Natural killer cell (primary cell): ENCODE results near the gene ATG10. TPM values are rescaled to one million over a fixed set of nuclear protein-coding genes. Genes with fewer than 3 reads are reported as not detected.

ENCODE experiments used
- ATAC-seq, 3 donors: fragments of 150-1000 bp in 2 of 3; fragments of 200-7000 bp in 1 of 3; cut with Tn5 transposase; 1 replicate in 1 of 3; 2 replicates in 2 of 3; pipeline ENCODE4 v1.10.0; 2021; ENCODE audit warnings: mild to moderate bottlenecking in 2 of 3, moderate library complexity in 2 of 3
- DNase-seq, 2 donors: peaks; one replicate each; pipeline versions ENCODE4 v3.0.0 to v3.0.0-alpha.2; 2013 to 2021; ENCODE audit warnings: mixed read lengths in 1 of 2
- H3K27ac ChIP-seq: one replicate; pipeline ENCODE4 v1.5.1; 2013; ENCODE audit warnings: mild to moderate bottlenecking, low read length
- H3K27me3 ChIP-seq: one replicate; pipeline ENCODE4 v1.6.1; 2013; ENCODE audit warnings: low read length; ENCODE audit not compliant: control insufficient read depth, insufficient read depth
- H3K36me3 ChIP-seq: one replicate; pipeline ENCODE4 v1.6.1; 2013; ENCODE audit warnings: low read length; ENCODE audit not compliant: control insufficient read depth, insufficient read depth
- H3K4me1 ChIP-seq: one replicate; pipeline ENCODE4 v1.6.1; 2013; ENCODE audit warnings: low read length; ENCODE audit not compliant: control insufficient read depth, insufficient read depth
- H3K4me3 ChIP-seq: one replicate; pipeline ENCODE4 v1.5.1; 2013; ENCODE audit warnings: low read length
- H3K9me3 ChIP-seq: one replicate; pipeline ENCODE4 v1.6.1; 2013; ENCODE audit warnings: low read length; ENCODE audit not compliant: control insufficient read depth, insufficient read depth
- H3K27ac Mint-ChIP-seq, 2 donors: one replicate each; pipeline ENCODE4 v1.8.0; 2022; ENCODE audit warnings: mild to moderate bottlenecking in 2 of 2, mixed read lengths in 2 of 2, moderate library complexity in 1 of 2
- H3K27me3 Mint-ChIP-seq, 2 donors: one replicate each; pipeline ENCODE4 v1.8.0; 2022; ENCODE audit warnings: low read depth in 2 of 2, mixed read lengths in 2 of 2
- H3K36me3 Mint-ChIP-seq: one replicate; pipeline ENCODE4 v1.8.0; 2022; ENCODE audit warnings: mixed read lengths
- H3K4me1 Mint-ChIP-seq, 2 donors: one replicate each; pipeline ENCODE4 v1.8.0; 2022; ENCODE audit warnings: mixed read lengths in 2 of 2
- H3K4me3 Mint-ChIP-seq: one replicate; pipeline ENCODE4 v1.8.0; 2022; ENCODE audit warnings: mild to moderate bottlenecking, moderate library complexity, mixed read lengths
- H3K9me3 Mint-ChIP-seq, 2 donors: one replicate each; pipeline ENCODE4 v1.8.0; 2022; ENCODE audit warnings: mixed read lengths in 2 of 2
- WGBS: methylation state at CpG from one replicate; pipeline ENCODE4 v1.1.7; 2013; ENCODE audit warnings: missing lambda C conversion rate; ENCODE audit not compliant: insufficient coverage; 5-methylcytosine and 5-hydroxymethylcytosine counted together
- intact Hi-C: fragments of 100-400 bp; cut with micrococcal nuclease; formaldehyde crosslinking; loops from one replicate; pipeline ENCODE4 v1.14.2; 2022
- total RNA-seq, 4 donors: library from RNA; stranded (reverse); fragments of 120-200 nt in 1 of 4; gene quantifications; one replicate each; pipeline versions ENCODE4 v1.2.3 to v1.2.4, GENCODE V29; 2013 to 2022
- TF ChIP-seq, protein P1 (sequence below): fragments of 200-600 bp; IDR thresholded peaks from one replicate; pipeline ENCODE4 v1.8.0; 2022; ENCODE audit warnings: antibody characterized with exemption

ATG10 gene
- total RNA-seq, 3 donors from 2014 or later (not counting 1 experiment from before 2014, with no cell fraction given) = 9.0 to 11.5 (median 11.4) TPM

- H3K9me3 ChIP-seq = no peaks in the 10 kb centered on the region
- Mint-ChIP-seq H3K27me3 (peaks cover 0 to 11% of the 10 kb centered on the region in 2 donors), H3K4me3 (no peak overlapping the region), H3K36me3 (no peaks in the 10 kb centered on the region), H3K4me1 (no peaks in the 10 kb centered on the region), H3K27ac (no peak overlapping the region), H3K9me3 (no peaks in the 10 kb centered on the region)
- TF ChIP-seq, protein P1, sequence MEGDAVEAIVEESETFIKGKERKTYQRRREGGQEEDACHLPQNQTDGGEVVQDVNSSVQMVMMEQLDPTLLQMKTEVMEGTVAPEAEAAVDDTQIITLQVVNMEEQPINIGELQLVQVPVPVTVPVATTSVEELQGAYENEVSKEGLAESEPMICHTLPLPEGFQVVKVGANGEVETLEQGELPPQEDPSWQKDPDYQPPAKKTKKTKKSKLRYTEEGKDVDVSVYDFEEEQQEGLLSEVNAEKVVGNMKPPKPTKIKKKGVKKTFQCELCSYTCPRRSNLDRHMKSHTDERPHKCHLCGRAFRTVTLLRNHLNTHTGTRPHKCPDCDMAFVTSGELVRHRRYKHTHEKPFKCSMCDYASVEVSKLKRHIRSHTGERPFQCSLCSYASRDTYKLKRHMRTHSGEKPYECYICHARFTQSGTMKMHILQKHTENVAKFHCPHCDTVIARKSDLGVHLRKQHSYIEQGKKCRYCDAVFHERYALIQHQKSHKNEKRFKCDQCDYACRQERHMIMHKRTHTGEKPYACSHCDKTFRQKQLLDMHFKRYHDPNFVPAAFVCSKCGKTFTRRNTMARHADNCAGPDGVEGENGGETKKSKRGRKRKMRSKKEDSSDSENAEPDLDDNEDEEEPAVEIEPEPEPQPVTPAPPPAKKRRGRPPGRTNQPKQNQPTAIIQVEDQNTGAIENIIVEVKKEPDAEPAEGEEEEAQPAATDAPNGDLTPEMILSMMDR = no peak
- H3K36me3 ChIP-seq = no peaks in the 10 kb centered on the region
- no peaks in the 10 kb centered on the region for H3K4me1 ChIP-seq
- intact Hi-C loops = no loop called here
- no peaks in the 10 kb centered on the region for H3K27me3 ChIP-seq
- no peak overlapping the region for H3K4me3 ChIP-seq
- DNase-seq (no peak), ATAC-seq (no peak)
- H3K27ac ChIP-seq = no peak overlapping the region
- 81% methylated on average over 4 of the region's 4 CpGs for WGBS
These were observed 46.8 kb upstream of the ATG10 start for GRCh38 chr5:81925009-81925408.

- Histone ChIP-seq H3K36me3 (no peaks in the 10 kb centered on the region), H3K4me3 (no peak overlapping the region), H3K4me1 (no peaks in the 10 kb centered on the region), H3K27ac (no peak overlapping the region), H3K27me3 (no peaks in the 10 kb centered on the region), H3K9me3 (no peaks in the 10 kb centered on the region)
- no peaks in the 10 kb centered on the region for H3K4me1 Mint-ChIP-seq
- ATAC-seq = no peak
- 90% methylated on average over 6 of the region's 7 CpGs for WGBS
- H3K27me3 Mint-ChIP-seq = peaks cover 0 to 11% of the 10 kb centered on the region in 2 donors
- no peak overlapping the region for H3K27ac Mint-ChIP-seq
- H3K36me3 Mint-ChIP-seq = no peaks in the 10 kb centered on the region
- DNase-seq = no peak
- TF ChIP-seq, protein P1 = no peak
- no peaks in the 10 kb centered on the region for H3K9me3 Mint-ChIP-seq
- no peak overlapping the region for H3K4me3 Mint-ChIP-seq
- intact Hi-C loops = no loop called here
These were observed 45.8 kb upstream of the ATG10 start for GRCh38 chr5:81925981-81926380.

DNA sequence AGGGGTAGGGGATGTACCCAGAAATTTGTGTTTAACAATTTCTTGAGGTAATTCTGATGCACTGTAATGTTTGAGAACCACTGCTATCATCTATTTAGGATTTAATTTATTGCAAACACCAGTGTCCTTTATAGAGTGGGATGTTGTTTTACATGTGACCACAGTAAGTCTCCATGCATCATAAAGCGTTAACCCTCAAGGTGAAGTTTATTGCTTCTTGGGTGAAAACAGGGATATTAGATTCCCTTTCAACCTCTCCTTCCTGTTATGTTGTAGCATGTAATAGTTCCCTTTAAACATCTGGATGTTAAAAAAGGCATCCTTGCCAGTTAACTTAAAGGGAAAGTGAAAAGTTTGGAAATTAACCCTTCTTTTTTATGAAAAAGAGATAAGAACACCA is 35.8 kb upstream of the ATG10 start:
- no peaks in the 10 kb centered on the region for H3K4me1 Mint-ChIP-seq
- no peaks in the 10 kb centered on the region for H3K27me3 ChIP-seq
- H3K4me3 Mint-ChIP-seq = no peak overlapping the region
- no peaks in the 10 kb centered on the region for H3K9me3 Mint-ChIP-seq
- DNase-seq (no peak), ATAC-seq (no peak)
- no peak overlapping the region for H3K27ac Mint-ChIP-seq
- no peaks in the 10 kb centered on the region for H3K36me3 Mint-ChIP-seq
- H3K4me1 ChIP-seq = no peaks in the 10 kb centered on the region
- TF ChIP-seq, protein P1 = no peak
- no peaks in the 10 kb centered on the region for H3K36me3 ChIP-seq
- peaks cover 0 to 6% of the 10 kb centered on the region in 2 donors for H3K27me3 Mint-ChIP-seq
- no peak overlapping the region for H3K4me3 ChIP-seq
- intact Hi-C loops = no loop called here
- no peak overlapping the region for H3K27ac ChIP-seq
- no CpG with 5 or more reads among the region's 1 CpG for WGBS
- H3K9me3 ChIP-seq = no peaks in the 10 kb centered on the region

- Histone ChIP-seq H3K27me3 (no peaks in the 10 kb centered on the region), H3K9me3 (no peaks in the 10 kb centered on the region), H3K4me3 (no peak overlapping the region), H3K4me1 (no peaks in the 10 kb centered on the region), H3K27ac (no peak overlapping the region), H3K36me3 (no peaks in the 10 kb centered on the region)
- intact Hi-C loops = no loop called here
- H3K4me1 Mint-ChIP-seq = no peaks in the 10 kb centered on the region
- H3K4me3 Mint-ChIP-seq = no peak overlapping the region
- no peaks in the 10 kb centered on the region for H3K9me3 Mint-ChIP-seq
- H3K27me3 Mint-ChIP-seq = peaks cover 0 to 6% of the 10 kb centered on the region in 2 donors
- DNase-seq = no peak
- no peak overlapping the region for H3K27ac Mint-ChIP-seq
- TF ChIP-seq, protein P1 = no peak
- ATAC-seq = no peak
- H3K36me3 Mint-ChIP-seq = no peaks in the 10 kb centered on the region
These were observed 35.1 kb upstream of the ATG10 start for GRCh38 chr5:81936750-81937149.
